AG10803 (cell line): Measurements from ENCODE around the gene TOX4.

Experiments used
- DNase-seq: peaks from one replicate; pipeline ENCODE4 v3.0.0; 2010; ENCODE audit warnings: low read depth
- H3K4me3 ChIP-seq: 2 replicates; pipeline ENCODE4 v1.5.1; 2011; ENCODE audit warnings: mild to moderate bottlenecking, low read length, control low read depth
- CTCF ChIP-seq: conservative IDR thresholded peaks from 2 replicates; pipeline ENCODE4 v1.5.1; 2011; ENCODE audit warnings: mild to moderate bottlenecking, low read length, control low read depth, inconsistent platforms

TOX4 gene

GRCh38 chr14:21518725-21519124, 41.7 kb downstream of the TOX4 start:
- no peak for TF ChIP-seq CTCF
- H3K4me3 ChIP-seq = no peak overlapping the region
- DNase-seq = no peak

DNA sequence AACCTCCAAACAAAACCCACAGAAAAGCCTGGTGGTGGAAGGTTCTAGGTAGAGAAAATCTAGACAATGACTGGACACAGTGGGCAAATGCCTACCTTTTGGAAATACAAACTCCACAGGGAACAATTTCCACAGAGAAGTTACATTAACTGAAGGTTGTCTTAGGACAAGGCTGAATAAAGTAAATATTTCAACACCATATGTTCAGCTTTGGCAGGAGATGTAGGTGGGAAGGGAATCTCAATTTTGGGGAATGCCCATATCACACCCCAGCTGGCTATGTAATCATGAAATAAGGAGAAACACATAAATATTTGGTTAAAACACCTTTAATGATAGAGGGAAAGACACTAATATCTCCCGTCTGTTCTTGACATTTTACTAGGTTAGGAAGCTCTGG, 43.8 kb downstream of the TOX4 start:
- no peak overlapping the region for H3K4me3 ChIP-seq
- no peak for DNase-seq
- TF ChIP-seq CTCF = no peak

DNA sequence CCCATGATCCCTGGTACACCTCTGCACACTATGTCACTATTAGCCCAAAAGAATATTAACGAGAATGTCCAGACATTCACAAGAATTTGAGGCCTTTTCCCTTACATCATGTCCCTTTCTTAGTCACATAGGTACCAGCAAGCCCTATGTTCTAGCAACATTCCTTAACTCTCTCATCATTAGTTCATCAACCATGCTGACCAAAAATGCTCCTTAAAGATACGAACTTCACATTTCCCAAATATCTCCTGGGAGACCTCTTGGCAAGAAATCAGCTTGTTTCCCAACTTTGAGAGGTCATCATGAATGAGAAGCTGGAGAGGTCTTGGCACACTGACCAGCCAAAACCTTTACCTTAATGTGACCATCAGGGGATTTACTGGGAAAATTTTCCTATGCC, 44.5 kb downstream of the TOX4 start:
- H3K4me3 ChIP-seq = no peak overlapping the region
- peak; percentile 90 for DNase-seq
- TF ChIP-seq CTCF = no peak

GRCh38 chr14:21523203-21523602, 46.2 kb downstream of the TOX4 start:
- no peak for TF ChIP-seq CTCF
- H3K4me3 ChIP-seq = no peak overlapping the region

DNA sequence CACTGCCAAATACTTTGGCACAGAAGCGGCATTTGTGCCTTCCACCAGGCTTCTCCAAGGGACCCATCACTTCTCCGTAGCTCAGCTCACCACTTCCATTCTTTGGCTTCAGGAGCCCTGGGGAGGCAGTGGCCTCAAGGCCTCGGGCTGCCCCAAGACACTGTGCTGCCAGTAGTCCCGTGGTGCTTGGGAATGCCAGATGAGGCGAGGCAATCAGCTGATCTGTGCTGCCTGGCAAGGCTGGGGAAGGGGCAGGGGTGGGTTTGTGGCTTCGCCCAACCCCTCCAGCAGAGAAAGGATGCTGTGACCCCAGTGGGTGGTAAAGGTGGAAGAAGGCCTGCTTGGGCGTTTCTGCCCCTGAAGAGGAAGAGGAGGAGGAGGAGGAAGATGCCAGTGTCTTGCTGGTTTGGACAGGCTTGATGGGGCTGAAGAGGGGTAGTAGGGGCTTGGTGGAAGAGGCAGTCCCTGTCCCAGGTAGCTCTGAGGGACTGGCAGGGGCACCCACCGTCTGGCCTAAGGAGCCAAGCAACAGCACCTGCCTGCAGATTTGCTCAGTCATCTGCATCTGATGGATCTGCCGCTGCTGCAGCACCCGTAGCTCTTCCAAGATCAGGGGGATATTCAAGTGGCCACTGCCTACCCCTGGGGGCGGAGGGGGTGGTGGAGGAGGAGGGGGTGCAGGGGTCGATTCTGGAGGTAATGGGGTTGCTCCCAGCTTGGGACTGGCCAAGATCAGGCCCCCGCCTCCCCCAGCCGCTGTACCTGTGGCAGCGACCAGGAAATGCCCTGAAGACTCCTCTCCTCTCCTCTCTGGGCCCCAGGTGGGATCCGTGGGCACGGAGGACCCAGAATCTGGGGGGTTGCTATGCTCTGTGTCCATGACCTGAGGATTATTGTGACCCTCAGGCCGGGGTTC, 47.8 kb downstream of the TOX4 start:
- TF ChIP-seq CTCF = no peak
- DNase-seq = no peak

More at GRCh38 chr14:21523203-21523602, 46.2 kb downstream of the TOX4 start:
- DNase-seq = no peak

GRCh38 chr14:21525571-21525961, 48.6 kb downstream of the TOX4 start:
- peak overlapping the region; percentile 71 for H3K4me3 ChIP-seq
- TF ChIP-seq CTCF = no peak
- DNase-seq = no peak

More for the DNA sequence above, 47.8 kb downstream of the TOX4 start:
- peak overlapping the region; percentile 71 for H3K4me3 ChIP-seq
